ENCODE measurements around the gene NAB1. TPM values are rescaled to one million over a fixed set of nuclear protein-coding genes. Genes with fewer than 3 reads are reported as not detected.
A peak's percentile ranks its signal among the peaks of the same experiment; 100 is the strongest.

NAB1 gene
- total and polyA plus RNA-seq, 8 donors = 7.2 to 23.4 (median 10.5) TPM

DNA sequence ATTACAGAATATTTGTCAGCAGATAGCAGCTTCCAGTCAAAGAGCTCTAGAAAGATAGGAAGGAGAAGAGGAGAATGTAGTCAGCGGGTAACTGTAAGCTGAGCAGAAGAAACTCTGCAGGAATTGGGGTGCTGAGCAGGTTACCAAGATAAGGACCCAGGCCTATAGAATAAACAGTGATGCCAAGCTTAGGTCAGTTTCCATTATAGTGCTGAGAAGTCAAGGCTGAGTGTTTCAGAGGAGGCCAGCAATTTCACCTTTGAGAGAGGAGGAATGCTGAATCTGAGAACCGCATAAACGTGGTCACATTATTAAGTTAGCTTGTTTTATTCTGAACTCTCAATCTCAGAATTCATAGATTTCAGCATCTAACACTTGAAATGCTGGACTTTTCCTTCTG, 13.9 kb downstream of the NAB1 start:
- H3K27ac ChIP-seq = no peak overlapping the region
- H3K36me3 ChIP-seq = no peaks in the 10 kb centered on the region
- 31 to 33% methylated on average over 3 of the region's 3 CpGs for WGBS, 2 donors
- ATAC-seq (peak in 3 of 4 donors; percentile 8 to 61 (median 45)), FAIRE-seq (no peak), DNase-seq (no peak)
- no peaks in the 10 kb centered on the region for H3K9me3 ChIP-seq
- intact Hi-C loops (cut with DNase I) = no loop called here
- H3K27me3 ChIP-seq = no peaks in the 10 kb centered on the region
- TF ChIP-seq, protein P1, sequence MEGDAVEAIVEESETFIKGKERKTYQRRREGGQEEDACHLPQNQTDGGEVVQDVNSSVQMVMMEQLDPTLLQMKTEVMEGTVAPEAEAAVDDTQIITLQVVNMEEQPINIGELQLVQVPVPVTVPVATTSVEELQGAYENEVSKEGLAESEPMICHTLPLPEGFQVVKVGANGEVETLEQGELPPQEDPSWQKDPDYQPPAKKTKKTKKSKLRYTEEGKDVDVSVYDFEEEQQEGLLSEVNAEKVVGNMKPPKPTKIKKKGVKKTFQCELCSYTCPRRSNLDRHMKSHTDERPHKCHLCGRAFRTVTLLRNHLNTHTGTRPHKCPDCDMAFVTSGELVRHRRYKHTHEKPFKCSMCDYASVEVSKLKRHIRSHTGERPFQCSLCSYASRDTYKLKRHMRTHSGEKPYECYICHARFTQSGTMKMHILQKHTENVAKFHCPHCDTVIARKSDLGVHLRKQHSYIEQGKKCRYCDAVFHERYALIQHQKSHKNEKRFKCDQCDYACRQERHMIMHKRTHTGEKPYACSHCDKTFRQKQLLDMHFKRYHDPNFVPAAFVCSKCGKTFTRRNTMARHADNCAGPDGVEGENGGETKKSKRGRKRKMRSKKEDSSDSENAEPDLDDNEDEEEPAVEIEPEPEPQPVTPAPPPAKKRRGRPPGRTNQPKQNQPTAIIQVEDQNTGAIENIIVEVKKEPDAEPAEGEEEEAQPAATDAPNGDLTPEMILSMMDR (IDR thresholded peaks at IDR 0.05) = no peak
- no peak overlapping the region for H3K4me3 ChIP-seq
- peaks cover 7 to 16% (median 16%) of the 10 kb centered on the region in 3 donors for H3K4me1 ChIP-seq

DNA sequence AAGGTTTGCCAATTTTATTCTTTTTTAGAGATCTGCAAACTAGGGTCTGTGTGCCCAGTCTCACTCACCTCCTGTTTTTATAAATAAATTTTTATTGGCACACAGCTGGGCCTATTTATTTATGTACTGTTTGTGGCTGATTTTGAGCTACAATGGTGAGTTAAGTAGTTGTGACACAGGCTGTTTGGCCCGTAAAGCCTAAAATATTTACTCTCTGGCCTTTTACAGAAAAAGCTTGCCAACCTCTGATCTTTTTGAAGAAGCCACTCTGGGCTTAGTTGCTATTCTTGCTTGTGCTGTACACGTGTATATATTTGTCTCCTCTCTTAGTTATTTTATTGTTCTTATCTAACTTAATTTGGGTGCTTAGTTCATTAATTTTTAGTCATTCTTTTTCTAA, 14.5 kb downstream of the NAB1 start:
- no peak for DNase-seq
- Histone ChIP-seq H3K27me3 (no peaks in the 10 kb centered on the region), H3K36me3 (no peaks in the 10 kb centered on the region), H3K27ac (no peak overlapping the region), H3K4me3 (no peak overlapping the region), H3K9me3 (no peaks in the 10 kb centered on the region), H3K4me1 (peaks cover 7 to 16% (median 16%) of the 10 kb centered on the region in 3 donors)
- ATAC-seq = peak; percentile 35 to 55 (median 50)
- WGBS, 2 donors = 14 to 16% methylated on average over 2 of the region's 2 CpGs
- FAIRE-seq = peak; percentile 80
- intact Hi-C loops (cut with DNase I) = no loop called here
- TF ChIP-seq, protein P1 (IDR thresholded peaks at IDR 0.05) = no peak

DNA sequence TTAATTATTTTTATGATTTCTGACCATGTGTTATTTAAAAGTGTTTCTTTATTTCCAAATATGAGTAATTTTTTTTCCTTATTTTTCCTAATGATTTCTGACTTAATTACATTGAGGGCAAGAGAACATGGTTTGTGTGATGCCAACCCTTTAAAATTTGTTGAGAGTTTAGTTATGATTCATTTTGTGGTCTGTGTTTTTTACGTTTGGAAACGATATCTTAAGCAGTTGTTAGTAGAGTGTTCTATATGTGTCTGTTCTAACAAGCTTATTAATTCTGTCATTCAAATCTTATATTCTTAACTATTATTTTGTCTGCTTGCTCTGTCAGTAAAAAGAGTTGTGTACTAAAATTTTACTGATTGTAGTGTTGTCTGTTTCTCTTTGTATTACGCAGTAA, 15.0 kb downstream of the NAB1 start:
- TF ChIP-seq, protein P1 (IDR thresholded peaks at IDR 0.05) = no peak
- intact Hi-C loops (cut with DNase I) = no loop called here
- H3K4me1 ChIP-seq = peaks cover 7 to 16% (median 16%) of the 10 kb centered on the region in 3 donors
- H3K27me3 ChIP-seq = no peaks in the 10 kb centered on the region
- FAIRE-seq (no peak), ATAC-seq (no peak), DNase-seq (no peak)
- H3K4me3 ChIP-seq = no peak overlapping the region
- no peaks in the 10 kb centered on the region for H3K36me3 ChIP-seq
- H3K27ac ChIP-seq = no peak overlapping the region
- H3K9me3 ChIP-seq = no peaks in the 10 kb centered on the region
- 78 to 82% methylated on average over 3 of the region's 3 CpGs for WGBS, 2 donors

DNA sequence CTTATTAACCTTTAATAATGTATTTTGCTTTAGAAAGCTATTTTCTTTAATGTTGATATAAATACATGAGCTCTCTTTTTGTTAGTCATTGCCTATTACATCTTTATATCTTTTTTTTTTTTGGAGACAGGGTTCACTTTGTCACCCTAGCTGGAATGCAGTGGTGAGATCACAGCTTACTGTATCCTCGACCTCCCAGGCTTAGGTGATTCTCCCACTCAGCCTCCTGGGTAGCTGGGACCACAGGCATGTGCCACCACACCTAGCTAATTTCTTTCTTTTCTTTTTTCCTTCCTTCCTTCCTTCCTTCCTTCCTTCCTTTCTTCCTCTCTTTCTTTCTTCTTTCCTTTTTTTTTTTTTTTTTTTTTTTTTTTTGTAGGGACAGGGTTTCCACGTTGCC, 15.4 kb downstream of the NAB1 start:
- TF ChIP-seq, protein P1 (IDR thresholded peaks at IDR 0.05) = no peak
- H3K27ac ChIP-seq = no peak overlapping the region
- H3K36me3 ChIP-seq = no peaks in the 10 kb centered on the region
- intact Hi-C loops (cut with DNase I) = no loop called here
- no peak overlapping the region for H3K4me3 ChIP-seq
- H3K27me3 ChIP-seq = no peaks in the 10 kb centered on the region
- H3K4me1 ChIP-seq = peaks cover 7 to 16% (median 16%) of the 10 kb centered on the region in 3 donors
- DNase-seq = no peak
- ATAC-seq = no peak
- 94 to 95% methylated on average over 2 of the region's 2 CpGs for WGBS, 2 donors
- no peaks in the 10 kb centered on the region for H3K9me3 ChIP-seq
- FAIRE-seq = no peak

DNA sequence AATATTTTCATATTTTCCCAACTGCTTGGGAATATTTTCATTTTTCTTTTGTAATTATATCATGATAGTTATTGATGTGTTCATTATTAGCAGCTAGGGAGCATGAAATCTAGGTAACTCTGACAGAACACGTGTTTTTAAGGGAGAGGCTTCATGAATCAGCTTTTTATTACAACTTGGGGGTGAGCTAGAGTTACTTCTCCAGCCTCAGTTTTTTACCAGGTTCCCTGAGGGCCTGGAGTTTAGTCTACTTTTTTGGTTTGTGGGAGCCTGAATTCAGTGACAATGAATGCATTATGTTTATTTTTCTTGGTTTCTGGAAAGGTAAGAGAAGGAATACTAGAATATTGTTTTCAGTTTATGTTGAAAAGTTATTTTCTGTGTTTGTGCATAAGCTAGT, 18.0 kb downstream of the NAB1 start:
- ATAC-seq (no peak), DNase-seq (no peak), FAIRE-seq (no peak)
- Histone ChIP-seq H3K4me1 (peaks cover 7 to 16% (median 16%) of the 10 kb centered on the region in 3 donors), H3K27ac (no peak overlapping the region), H3K36me3 (peaks cover 0 to 6% (median 0%) of the 10 kb centered on the region in 3 donors), H3K9me3 (no peaks in the 10 kb centered on the region), H3K4me3 (no peak overlapping the region), H3K27me3 (no peaks in the 10 kb centered on the region)
- intact Hi-C loops (cut with DNase I) = no loop called here
- TF ChIP-seq, protein P1 (IDR thresholded peaks at IDR 0.05) = no peak
- WGBS, 2 donors = 52 to 60% methylated on average over 1 of the region's 1 CpG
